Fibroblast of skin of right quadriceps (primary cell): Measurements from ENCODE around the gene TMEM135.
A peak's percentile ranks its signal among the peaks of the same experiment; 100 is the strongest.

Source experiments
- DNase-seq: peaks from one replicate; pipeline ENCODE4 v3.0.0-alpha.2; 2013

Gene TMEM135

GRCh38 chr11:87203907-87204602 is 166.3 kb downstream of the TMEM135 start:
- DNase-seq, result no peak

- DNase-seq, result peak; percentile 29
Measured at GRCh38 chr11:87212891-87213290, 175.2 kb downstream of the TMEM135 start.

GRCh38 chr11:87213444-87213843 is 175.7 kb downstream of the TMEM135 start:
- no peak for DNase-seq

- DNase-seq, result no peak
Measured at GRCh38 chr11:87215236-87215635, 177.5 kb downstream of the TMEM135 start.

GRCh38 chr11:87219266-87219665 is 181.5 kb downstream of the TMEM135 start:
- DNase-seq, result no peak

GRCh38 chr11:87223816-87224215 is 186.1 kb downstream of the TMEM135 start:
- peak; percentile 3 for DNase-seq

- no peak for DNase-seq
Measured at GRCh38 chr11:87224486-87224885, 186.8 kb downstream of the TMEM135 start.

- no peak for DNase-seq
Measured at GRCh38 chr11:87228820-87229219, 191.1 kb downstream of the TMEM135 start.

GRCh38 chr11:87230995-87231394 is 193.3 kb downstream of the TMEM135 start:
- no peak for DNase-seq

GRCh38 chr11:87232320-87232719 is 194.6 kb downstream of the TMEM135 start:
- DNase-seq, result no peak

- DNase-seq, result no peak
Measured at GRCh38 chr11:87235366-87235765, 197.6 kb downstream of the TMEM135 start.

- no peak for DNase-seq
Measured at GRCh38 chr11:87236368-87236767, 198.6 kb downstream of the TMEM135 start.

- no peak for DNase-seq
Measured at GRCh38 chr11:87239001-87239400, 201.3 kb downstream of the TMEM135 start.

- no peak for DNase-seq
Measured at GRCh38 chr11:87239531-87239930, 201.8 kb downstream of the TMEM135 start.

GRCh38 chr11:87251560-87251959 is 213.8 kb downstream of the TMEM135 start:
- DNase-seq, result no peak

- DNase-seq, result peak; percentile 6
Measured at GRCh38 chr11:87252869-87253268, 215.1 kb downstream of the TMEM135 start.

- no peak for DNase-seq
Measured at GRCh38 chr11:87254562-87254961, 216.8 kb downstream of the TMEM135 start.

GRCh38 chr11:87255589-87255988 is 217.9 kb downstream of the TMEM135 start:
- no peak for DNase-seq

GRCh38 chr11:87256694-87257340 is 219.1 kb downstream of the TMEM135 start:
- no peak for DNase-seq

GRCh38 chr11:87258171-87258833 is 220.6 kb downstream of the TMEM135 start:
- DNase-seq, result no peak

- DNase-seq, result no peak
Measured at GRCh38 chr11:87259736-87260135, 222.0 kb downstream of the TMEM135 start.

GRCh38 chr11:87260811-87261210 is 223.1 kb downstream of the TMEM135 start:
- DNase-seq, result peak; percentile 10

GRCh38 chr11:87263264-87263838 is 225.6 kb downstream of the TMEM135 start:
- no peak for DNase-seq

GRCh38 chr11:87263979-87264378 is 226.2 kb downstream of the TMEM135 start:
- peak; percentile 2 for DNase-seq
